ENCODE measurements around the gene PAPPA.

GRCh38 chr9:116162241-116162781 is 8.7 kb downstream of the PAPPA start:
- no peak for TF ChIP-seq POLR2A (IDR thresholded peaks at IDR 0.05; ENCODE audit: low read depth)
- TF ChIP-seq, protein P1, sequence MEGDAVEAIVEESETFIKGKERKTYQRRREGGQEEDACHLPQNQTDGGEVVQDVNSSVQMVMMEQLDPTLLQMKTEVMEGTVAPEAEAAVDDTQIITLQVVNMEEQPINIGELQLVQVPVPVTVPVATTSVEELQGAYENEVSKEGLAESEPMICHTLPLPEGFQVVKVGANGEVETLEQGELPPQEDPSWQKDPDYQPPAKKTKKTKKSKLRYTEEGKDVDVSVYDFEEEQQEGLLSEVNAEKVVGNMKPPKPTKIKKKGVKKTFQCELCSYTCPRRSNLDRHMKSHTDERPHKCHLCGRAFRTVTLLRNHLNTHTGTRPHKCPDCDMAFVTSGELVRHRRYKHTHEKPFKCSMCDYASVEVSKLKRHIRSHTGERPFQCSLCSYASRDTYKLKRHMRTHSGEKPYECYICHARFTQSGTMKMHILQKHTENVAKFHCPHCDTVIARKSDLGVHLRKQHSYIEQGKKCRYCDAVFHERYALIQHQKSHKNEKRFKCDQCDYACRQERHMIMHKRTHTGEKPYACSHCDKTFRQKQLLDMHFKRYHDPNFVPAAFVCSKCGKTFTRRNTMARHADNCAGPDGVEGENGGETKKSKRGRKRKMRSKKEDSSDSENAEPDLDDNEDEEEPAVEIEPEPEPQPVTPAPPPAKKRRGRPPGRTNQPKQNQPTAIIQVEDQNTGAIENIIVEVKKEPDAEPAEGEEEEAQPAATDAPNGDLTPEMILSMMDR (IDR thresholded peaks at IDR 0.05) = no peak
- no peak for TF ChIP-seq POLR2AphosphoS5 (IDR thresholded peaks at IDR 0.05)
- no peak for TF ChIP-seq EP300 (IDR thresholded peaks at IDR 0.05)

Measured in esophagus muscularis mucosa (tissue), 4 donors.